ENCODE data around the gene GPR33.

- TF ChIP-seq SIN3A (IDR thresholded peaks at IDR 0.05; ENCODE audit: borderline replicate concordance, insufficient read depth, low read length) (no peak), POLR2AphosphoS5 (IDR thresholded peaks at IDR 0.05; ENCODE audit: low read depth, low read length) (no peak), TAF1 (IDR thresholded peaks at IDR 0.05; ENCODE audit: borderline replicate concordance, insufficient read depth, low read length) (no peak)
These were observed 38.7 kb downstream of the GPR33 start for GRCh38 chr14:31449136-31449535.
